ENCODE data around the gene EMC8. TPM values are rescaled to one million over a fixed set of nuclear protein-coding genes. Genes with fewer than 3 reads are reported as not detected.

The EMC8 gene
- total RNA-seq, 1 experiment from 2014 or later: 73.0 TPM

DNA sequence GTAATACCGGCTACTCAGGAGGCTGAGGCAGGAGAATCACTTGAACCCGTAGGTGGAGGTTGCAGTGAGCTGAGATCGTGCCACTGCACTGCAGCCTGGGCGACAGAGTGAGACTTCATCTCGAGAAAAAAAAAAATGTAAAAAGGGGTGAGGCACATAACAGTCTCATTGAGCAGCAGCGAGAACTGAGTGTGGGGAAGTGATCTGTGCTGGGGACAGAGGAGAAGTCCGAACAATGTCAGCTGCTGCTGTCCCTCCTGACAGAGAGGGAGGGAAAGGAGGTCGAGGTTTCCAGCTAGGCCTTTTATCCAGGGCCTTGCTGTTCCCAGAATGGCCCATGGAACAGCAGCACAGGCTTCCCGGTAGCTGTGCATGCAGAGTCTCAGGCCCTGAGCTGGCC is 62.4 kb downstream of the EMC8 start:
- ATAC-seq (no peak), DNase-seq (ENCODE audit: low read depth, low spot score) (no peak)
- H3K4me2 ChIP-seq (ENCODE audit: low read length): no peak overlapping the region
- H3K27me3 ChIP-seq (ENCODE audit: insufficient read depth, low read length): no peaks in the 10 kb centered on the region
- POLR2A ChIA-PET: interaction anchor here (2.0 kb wide), 1 partner anchor 10 kb away, joined by 11 read pairs; no protein-coding TSS in a partner anchor
- no peak overlapping the region for H3K4me3 ChIP-seq (replicated peaks in 1 of 2; ENCODE audit: low read depth in 1 of 2, low read length in 2 of 2)
- no peaks in the 10 kb centered on the region for H3K4me1 ChIP-seq (ENCODE audit: control insufficient read depth in 1 of 2, insufficient read depth in 2 of 2, low read length in 2 of 2)
- H3K36me3 ChIP-seq (ENCODE audit: control insufficient read depth in 1 of 2, insufficient read depth in 2 of 2, low read length in 2 of 2): peaks cover 0 to 5% of the 10 kb centered on the region in 2 experiments; a peak in 1 of 4 replicates
- H3K9me3 ChIP-seq (ENCODE audit: control insufficient read depth in 1 of 2, insufficient read depth in 1 of 2, low read depth in 1 of 2, low read length in 2 of 2): no peaks in the 10 kb centered on the region
- H3K9ac ChIP-seq (ENCODE audit: low read length): no peak overlapping the region
- RAD21 ChIA-PET (ENCODE audit: low non-redundant PET in 1 of 2, low total read pairs in 2 of 2, uncharacterized antibody in 2 of 2, unreplicated experiment in 2 of 2): interaction anchor here in 1 of 2 experiments (0.5 kb wide), 1 partner anchor 716 kb away, joined by 4 read pairs; no protein-coding TSS in a partner anchor
- no peaks in the 10 kb centered on the region for H3K9me2 ChIP-seq (ENCODE audit: insufficient read depth)
- H3K27ac ChIP-seq (ENCODE audit: low read depth, low read length): no peak overlapping the region
- H2AFZ ChIP-seq (ENCODE audit: low read depth, low read length, poor library complexity, severe bottlenecking): no peak overlapping the region
- no TSS peak for BruUV-seq (replicated peaks)
- H4K20me1 ChIP-seq (ENCODE audit: insufficient read depth): no peaks in the 10 kb centered on the region
- TF ChIP-seq POLR2A (IDR thresholded peaks at IDR 0.05; ENCODE audit: borderline replicate concordance, extremely low read depth, insufficient read depth, insufficient read length): no peak
- no peak for TF ChIP-seq SP1 (IDR thresholded peaks at IDR 0.05; ENCODE audit: low read depth)
- TF ChIP-seq RAD21 (IDR thresholded peaks at IDR 0.05; ENCODE audit: low read depth): no peak
- no peak for TF ChIP-seq EGR1 (IDR thresholded peaks at IDR 0.05; ENCODE audit: low read depth)
- TF ChIP-seq, protein P1, sequence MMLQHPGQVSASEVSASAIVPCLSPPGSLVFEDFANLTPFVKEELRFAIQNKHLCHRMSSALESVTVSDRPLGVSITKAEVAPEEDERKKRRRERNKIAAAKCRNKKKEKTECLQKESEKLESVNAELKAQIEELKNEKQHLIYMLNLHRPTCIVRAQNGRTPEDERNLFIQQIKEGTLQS (IDR thresholded peaks at IDR 0.05): no peak
- TF ChIP-seq CBX3 (IDR thresholded peaks at IDR 0.05; ENCODE audit: low read depth): no peak
- TF ChIP-seq YY1 (IDR thresholded peaks at IDR 0.05; ENCODE audit: extremely low read depth, insufficient replicate concordance, low read depth, low read length): no peak
- no peak for TF ChIP-seq POLR2AphosphoS5 (IDR thresholded peaks at IDR 0.05; ENCODE audit: low read depth, low read length)
- no peak for TF ChIP-seq MAX (IDR thresholded peaks at IDR 0.05)
- no peak for TF ChIP-seq ELF1 (IDR thresholded peaks at IDR 0.05; ENCODE audit: borderline replicate concordance, low read depth)
- no peak for TF ChIP-seq SRF (IDR thresholded peaks at IDR 0.05; ENCODE audit: low read depth)
- no peaks in the 10 kb centered on the region; the same call in 1 of the 2 replicates for H3K79me2 ChIP-seq (ENCODE audit: insufficient read depth, low read length)
- intact Hi-C loops (cut with micrococcal nuclease): no loop called here
- CTCF ChIA-PET: no interaction called here

DNA sequence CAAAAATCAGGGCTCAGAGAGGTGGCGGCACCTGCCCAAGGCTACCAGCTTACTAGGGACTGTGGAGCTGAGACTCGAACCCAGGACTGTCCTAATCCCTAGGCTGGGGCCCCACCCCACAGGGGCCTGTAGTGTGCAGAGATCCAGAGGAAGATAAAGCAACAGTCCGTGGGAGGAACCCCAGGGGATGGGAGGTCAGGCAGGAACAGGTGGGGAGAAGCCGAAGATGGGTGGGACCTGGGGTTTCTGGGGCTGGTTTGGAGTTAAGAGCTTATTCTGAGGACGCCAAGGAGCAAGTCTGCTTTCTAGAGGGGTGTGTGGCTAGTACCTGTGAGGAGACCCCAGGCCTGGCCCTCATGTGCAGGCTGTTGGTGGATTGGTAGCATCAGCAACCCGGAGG is 63.4 kb downstream of the EMC8 start:
- no peaks in the 10 kb centered on the region; a peak in 1 of 4 replicates for H3K36me3 ChIP-seq (ENCODE audit: control insufficient read depth in 1 of 2, insufficient read depth in 2 of 2, low read length in 2 of 2)
- RAD21 ChIA-PET (ENCODE audit: low non-redundant PET in 1 of 2, low total read pairs in 2 of 2, uncharacterized antibody in 2 of 2, unreplicated experiment in 2 of 2): no interaction called here
- CTCF ChIA-PET: no interaction called here
- ATAC-seq: no peak
- no TSS peak for BruUV-seq (replicated peaks)
- H3K9me2 ChIP-seq (ENCODE audit: insufficient read depth): no peaks in the 10 kb centered on the region
- no peak overlapping the region for H3K9ac ChIP-seq (ENCODE audit: low read length)
- no peak overlapping the region for H3K4me2 ChIP-seq (ENCODE audit: low read length)
- no peaks in the 10 kb centered on the region for H3K27me3 ChIP-seq (ENCODE audit: insufficient read depth, low read length)
- no peak overlapping the region for H3K27ac ChIP-seq (ENCODE audit: low read depth, low read length)
- intact Hi-C loops (cut with micrococcal nuclease): no loop called here
- no peaks in the 10 kb centered on the region for H3K9me3 ChIP-seq (ENCODE audit: control insufficient read depth in 1 of 2, insufficient read depth in 1 of 2, low read depth in 1 of 2, low read length in 2 of 2)
- no peaks in the 10 kb centered on the region; the same call in 1 of the 2 replicates for H3K79me2 ChIP-seq (ENCODE audit: insufficient read depth, low read length)
- H2AFZ ChIP-seq (ENCODE audit: low read depth, low read length, poor library complexity, severe bottlenecking): no peak overlapping the region
- no peaks in the 10 kb centered on the region for H3K4me1 ChIP-seq (ENCODE audit: control insufficient read depth in 1 of 2, insufficient read depth in 2 of 2, low read length in 2 of 2)
- no peak for DNase-seq (ENCODE audit: low read depth, low spot score)
- H3K4me3 ChIP-seq (replicated peaks in 1 of 2; ENCODE audit: low read depth in 1 of 2, low read length in 2 of 2): no peak overlapping the region
- no peaks in the 10 kb centered on the region for H4K20me1 ChIP-seq (ENCODE audit: insufficient read depth)
- POLR2A ChIA-PET: interaction anchor here (2.0 kb wide), 1 partner anchor 11 kb away, joined by 11 read pairs; no protein-coding TSS in a partner anchor
- TF ChIP-seq, protein P2, sequence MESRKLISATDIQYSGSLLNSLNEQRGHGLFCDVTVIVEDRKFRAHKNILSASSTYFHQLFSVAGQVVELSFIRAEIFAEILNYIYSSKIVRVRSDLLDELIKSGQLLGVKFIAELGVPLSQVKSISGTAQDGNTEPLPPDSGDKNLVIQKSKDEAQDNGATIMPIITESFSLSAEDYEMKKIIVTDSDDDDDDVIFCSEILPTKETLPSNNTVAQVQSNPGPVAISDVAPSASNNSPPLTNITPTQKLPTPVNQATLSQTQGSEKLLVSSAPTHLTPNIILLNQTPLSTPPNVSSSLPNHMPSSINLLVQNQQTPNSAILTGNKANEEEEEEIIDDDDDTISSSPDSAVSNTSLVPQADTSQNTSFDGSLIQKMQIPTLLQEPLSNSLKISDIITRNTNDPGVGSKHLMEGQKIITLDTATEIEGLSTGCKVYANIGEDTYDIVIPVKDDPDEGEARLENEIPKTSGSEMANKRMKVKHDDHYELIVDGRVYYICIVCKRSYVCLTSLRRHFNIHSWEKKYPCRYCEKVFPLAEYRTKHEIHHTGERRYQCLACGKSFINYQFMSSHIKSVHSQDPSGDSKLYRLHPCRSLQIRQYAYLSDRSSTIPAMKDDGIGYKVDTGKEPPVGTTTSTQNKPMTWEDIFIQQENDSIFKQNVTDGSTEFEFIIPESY (IDR thresholded peaks at IDR 0.05; ENCODE audit: extremely low read depth, insufficient replicate concordance, low read length): no peak
- TF ChIP-seq REST (IDR thresholded peaks at IDR 0.05; ENCODE audit: low read depth) (no peak), EZH2phosphoT487 (IDR thresholded peaks at IDR 0.05; ENCODE audit: borderline replicate concordance) (no peak), SP1 (IDR thresholded peaks at IDR 0.05; ENCODE audit: low read depth) (no peak), MAX (IDR thresholded peaks at IDR 0.05) (no peak), SRF (IDR thresholded peaks at IDR 0.05; ENCODE audit: low read depth) (no peak), SIN3A (IDR thresholded peaks at IDR 0.05; ENCODE audit: low read depth) (no peak), EGR1 (IDR thresholded peaks at IDR 0.05; ENCODE audit: low read depth) (no peak)
